GM21515 (cell line): ENCODE measurements around the gene PCED1B.

Experiments
- ATAC-seq: cut with Tn5 transposase; IDR thresholded peaks from one replicate; pipeline ENCODE4 v1.9.1; 2021; ENCODE audit not compliant: unreplicated experiment

PCED1B gene

GRCh38 chr12:47067176-47067575 is 12.2 kb upstream of the PCED1B start:
- ATAC-seq = no peak

DNA sequence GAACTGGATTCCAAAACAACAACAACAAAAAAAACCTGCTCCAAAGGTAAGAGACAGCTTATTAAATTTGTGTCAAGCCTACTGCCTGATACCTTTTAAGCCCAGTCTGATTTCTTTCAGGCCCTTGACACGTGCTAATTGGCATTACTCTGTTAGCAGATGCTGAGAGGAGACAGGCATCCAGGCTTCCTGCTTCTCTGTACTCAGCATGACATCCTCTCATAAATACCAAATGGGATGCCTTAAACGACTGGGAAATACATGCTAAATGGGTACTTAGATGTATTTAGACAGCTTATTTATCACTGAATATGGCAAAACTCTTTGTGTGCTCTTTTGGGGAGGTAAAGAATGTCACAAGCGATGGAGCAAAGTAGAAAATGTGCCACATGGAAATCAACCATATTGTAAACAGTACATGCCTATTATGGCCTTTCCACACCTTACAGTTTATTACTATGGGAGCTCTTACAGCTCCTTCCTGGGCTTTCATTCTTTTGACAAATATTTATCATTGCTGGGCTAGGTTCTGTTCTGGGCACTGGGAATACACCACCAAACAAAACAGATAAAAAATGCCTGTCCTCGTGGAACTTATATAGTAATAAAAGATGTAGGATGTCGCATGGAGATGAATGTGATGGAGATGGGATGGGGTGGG is 11.5 kb upstream of the PCED1B start:
- ATAC-seq = no peak

GRCh38 chr12:47068539-47068938 is 10.9 kb upstream of the PCED1B start:
- no peak for ATAC-seq

DNA sequence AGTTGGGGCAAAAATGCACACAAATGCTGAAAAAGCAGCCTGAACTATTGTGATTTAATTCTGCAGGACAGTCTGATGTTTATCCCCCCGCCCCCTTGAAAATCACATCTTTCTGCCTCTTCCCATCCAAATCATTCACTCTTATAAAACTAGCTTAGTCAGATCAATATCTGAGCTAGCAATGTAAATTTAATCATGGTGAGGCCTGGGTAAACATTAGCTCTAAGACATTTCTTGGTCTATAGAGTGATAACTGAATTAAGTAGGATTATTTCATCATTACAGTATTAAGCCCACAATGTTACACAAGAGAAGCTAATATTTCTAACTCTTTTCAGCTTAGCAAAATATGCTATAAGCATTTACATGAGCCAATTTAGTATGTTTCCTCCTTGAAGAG is 9.1 kb upstream of the PCED1B start:
- ATAC-seq = no peak

DNA sequence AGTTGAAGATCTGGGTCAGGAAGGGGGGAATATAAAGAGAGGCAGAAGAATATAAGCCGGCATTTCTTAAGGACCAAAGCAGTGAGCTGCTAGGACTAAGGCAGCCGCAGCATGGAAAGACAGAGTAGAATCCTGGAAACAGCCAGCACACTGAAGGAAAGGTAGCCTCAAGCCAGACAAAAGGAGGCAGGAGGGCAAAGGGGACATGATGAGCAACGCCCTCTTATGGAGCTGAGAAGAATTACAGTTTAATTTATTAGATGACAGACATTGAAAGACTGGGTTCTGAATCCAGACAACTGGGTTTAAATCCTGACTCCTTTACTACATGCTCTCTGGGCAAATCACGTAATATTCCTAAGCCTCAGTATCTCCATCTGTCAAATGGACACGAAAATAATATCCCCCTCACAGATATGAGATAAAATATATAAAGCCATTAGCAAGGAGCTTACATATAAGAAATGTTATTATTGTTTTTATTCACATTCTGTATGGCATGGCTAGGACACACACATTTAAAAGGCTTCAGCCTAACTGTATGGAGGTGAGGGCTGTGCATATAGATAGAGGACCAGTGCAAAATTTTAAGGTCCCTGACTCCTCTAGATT is 8.1 kb upstream of the PCED1B start:
- no peak for ATAC-seq

DNA sequence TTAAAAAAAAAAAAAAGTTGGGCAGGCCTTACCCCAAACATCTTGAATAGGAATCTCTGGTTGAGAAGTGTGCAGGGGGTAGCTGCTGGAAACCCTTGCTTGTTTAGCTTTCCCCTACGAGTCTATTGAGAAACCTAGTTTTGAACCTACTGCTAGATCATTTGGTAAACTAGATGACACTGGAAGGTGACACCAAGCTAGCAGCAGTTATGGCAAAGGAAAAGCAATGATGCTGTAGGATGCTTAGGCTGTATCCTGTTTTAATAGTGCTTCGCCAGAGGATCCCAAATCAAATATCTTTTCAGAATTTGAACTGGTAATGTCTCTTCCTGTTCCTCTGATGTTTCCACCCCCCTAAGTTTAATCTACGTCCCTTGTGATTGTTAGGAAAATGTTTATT is 5.5 kb upstream of the PCED1B start:
- no peak for ATAC-seq

DNA sequence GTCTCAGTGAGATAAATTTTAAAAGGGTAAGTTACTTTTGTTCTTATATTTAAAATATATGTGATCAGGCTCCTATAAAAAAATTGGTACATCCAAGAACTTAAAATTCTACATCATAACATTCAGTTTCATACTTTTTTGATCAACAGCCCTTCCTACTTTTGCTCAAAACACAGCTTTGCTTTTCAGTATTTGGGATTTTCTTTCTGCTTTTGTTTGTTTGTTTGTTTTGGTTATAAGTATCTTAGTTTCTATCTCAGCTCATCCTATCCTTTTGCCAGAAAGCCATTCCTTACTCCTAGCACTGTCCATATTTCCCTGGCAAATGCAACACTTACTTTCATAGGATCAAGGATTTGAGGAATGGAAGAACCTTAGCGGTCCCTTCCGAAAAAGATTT is 4.7 kb upstream of the PCED1B start:
- ATAC-seq = no peak

GRCh38 chr12:47075192-47076084 is 4.0 kb upstream of the PCED1B start:
- ATAC-seq = no peak

DNA sequence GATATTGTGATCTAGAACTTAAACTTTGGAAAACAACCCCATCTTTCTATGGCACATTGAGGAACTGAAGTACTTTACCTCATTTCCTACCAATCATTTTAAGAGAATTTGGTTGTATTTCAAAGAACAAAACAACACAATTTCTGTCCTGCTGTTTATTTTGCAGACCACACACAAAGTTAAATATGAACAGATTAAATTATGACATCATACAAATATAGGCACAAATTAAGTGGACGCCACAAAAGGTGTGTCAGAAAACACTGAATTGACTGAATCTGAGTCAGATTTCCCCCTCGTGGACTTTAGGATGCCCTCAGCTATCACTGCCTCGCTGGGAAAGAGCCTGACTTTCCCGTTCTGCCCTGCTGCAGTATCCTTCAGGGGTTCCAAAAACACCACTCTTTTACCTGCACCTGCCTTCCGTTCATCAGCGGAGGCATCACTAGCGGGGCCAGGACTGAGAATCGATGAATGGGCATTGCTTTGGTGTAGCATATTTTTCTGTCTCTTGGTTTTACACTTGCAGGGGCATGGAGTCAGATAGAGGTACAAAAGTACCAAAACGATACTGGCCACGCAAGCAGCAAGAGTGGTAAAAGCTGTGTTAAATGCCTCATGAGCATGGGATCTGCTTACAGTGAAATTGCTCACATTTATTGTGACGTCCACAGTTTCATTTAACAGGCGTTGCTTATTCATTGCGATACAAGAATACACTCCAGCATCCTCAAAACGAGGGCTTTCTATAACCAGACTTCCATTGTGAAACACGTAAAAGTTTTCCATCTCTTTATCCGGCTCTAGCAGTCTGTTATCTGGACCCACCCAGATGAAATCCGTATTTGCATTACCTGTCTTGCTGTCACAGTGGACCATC is 2.0 kb upstream of the PCED1B start:
- no peak for ATAC-seq

GRCh38 chr12:47078086-47078395 is 1.4 kb upstream of the PCED1B start:
- ATAC-seq = no peak

DNA sequence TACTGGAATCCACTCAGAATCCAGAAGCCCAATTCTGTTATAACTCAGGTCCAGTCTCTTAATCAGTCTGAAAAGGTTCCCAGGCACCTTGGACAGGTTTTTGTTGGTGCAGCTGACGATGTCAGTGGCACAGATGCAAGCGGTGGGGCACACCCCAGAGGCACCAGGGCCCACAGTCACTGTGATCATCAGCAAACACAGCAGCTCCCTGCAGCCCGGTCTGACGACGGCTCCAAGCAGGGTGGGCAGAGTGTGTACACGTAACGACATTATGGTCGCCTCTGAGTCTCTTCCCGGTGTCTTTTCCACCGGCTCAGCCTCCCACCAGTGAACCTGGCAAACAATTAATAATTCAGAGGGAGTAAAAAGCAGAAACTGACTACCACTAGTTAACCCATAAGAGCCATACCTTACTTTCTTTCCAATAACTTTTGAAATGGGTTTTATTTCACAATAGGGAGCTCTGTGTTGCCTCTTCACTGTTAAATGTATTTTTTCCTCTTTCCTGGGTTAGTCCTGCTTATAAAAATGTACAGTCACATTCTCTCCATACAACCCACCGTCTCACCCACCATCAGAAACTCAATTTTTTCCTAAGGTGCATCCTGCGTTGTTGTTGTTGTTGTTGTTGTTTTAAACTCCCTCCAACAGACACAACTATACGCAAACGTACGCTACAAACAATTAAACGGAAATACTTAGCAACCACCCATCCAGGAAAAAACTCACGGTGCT is 521 bp upstream of the PCED1B start:
- no peak for ATAC-seq

DNA sequence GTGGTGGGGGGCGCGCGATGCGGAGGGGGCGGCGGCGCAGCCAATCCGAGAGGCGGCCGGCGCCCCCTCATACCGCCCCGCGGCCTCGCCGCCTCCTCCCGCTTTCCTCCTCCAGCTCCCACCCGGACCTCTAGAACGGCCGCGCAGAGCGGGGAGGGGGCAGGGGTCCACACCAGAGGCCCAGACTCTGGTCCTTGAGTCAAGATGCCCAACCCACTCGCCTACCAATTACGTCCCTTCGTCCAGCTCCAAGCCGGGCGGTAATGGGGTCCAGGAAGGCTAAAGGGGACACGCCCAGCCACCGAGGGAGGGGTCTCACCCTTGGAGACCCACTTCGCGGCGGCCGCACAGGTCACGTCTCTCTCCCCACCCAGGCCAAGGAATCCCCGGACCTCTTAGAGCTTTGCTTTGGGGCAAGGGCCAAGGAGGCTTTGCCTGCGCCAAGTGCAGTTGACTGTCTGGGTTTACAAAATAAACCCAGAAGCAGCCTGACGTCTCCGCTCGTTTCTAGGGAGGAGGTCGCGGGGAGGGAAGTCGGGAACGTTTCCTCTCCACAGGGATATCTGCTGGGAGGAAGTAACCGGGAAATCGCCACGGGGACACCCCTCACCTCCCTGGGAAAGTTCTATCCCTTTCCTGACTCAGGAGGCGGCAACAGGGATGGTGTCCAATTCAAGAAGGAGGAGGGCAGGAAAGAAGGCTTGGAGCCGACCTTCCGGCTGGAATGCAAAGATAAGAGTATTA is 732 bp downstream of the PCED1B start:
- no peak for ATAC-seq

DNA sequence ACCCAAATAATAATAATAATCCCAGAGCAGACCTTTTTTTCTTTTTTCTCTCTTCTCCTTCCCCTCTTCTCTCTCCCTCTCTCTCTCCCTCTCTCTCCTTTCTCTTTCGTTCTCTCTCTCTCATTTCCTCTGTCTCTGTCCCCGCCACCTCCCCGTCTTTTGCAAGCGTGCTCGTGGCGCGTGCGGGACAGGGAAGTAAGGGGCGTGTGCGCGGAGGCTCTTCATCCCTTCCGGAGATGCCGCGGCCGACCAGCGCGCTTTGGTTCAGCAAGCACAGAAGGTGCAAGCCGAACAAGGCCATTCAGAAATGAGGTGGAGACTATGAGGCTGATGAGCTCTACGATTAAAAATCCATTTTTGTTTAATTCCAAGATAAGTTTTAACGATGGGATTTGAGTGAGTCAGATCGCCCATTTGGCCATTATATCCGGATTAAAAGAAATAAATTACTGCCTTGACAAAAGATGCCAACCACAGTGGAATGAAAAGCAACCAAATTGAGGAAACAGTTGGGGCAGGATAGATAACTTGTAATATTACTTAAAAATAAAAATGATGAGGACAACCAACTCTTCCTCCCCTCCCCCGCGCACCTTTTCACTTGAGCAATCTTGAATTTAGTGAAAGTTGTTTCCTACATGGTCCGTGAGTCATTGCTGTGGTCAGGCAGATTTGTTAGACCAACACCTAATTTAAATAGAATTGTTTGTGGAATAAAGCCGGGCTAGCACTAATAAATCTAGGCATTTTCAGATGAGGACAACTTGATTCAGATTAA is 1.5 kb downstream of the PCED1B start:
- ATAC-seq = no peak

DNA sequence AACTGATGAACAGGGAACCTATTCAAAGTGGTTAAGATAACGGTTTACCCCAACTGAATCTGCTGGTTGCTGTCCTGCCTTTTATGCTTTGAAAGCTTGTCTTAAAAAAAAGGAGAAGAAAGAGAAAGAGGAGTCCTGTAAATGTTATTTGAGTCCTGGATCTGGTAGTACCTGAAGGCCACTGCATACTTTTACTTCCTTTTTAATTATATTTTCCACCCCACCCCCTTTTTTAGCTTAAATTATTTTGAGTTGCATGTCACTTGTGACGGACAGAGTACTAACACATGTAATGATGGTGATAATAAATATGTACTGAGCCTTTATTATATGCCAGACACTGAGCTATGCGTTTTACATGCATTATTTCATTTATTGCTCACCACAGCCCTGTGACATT is 2.9 kb downstream of the PCED1B start:
- no peak for ATAC-seq

GRCh38 chr12:47082796-47083621 is 3.6 kb downstream of the PCED1B start:
- no peak for ATAC-seq

DNA sequence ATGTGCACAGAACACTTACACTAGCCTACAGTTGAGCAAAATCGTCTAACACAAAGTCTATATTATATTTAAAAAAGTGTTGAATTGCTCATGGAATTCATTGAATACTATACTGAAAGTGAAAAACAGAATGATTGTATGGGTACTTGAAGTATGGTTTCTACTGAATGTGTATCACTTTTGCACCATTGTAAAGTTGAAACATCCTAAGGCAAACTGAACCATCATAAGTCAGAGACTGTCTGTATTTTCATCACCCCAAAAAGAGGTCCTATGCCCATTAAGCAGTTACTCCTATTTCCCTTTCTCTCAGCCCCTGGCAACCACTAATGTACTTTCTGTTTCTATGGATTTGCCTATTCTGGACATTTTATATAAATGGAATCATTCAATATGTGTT is 4.8 kb downstream of the PCED1B start:
- no peak for ATAC-seq

GRCh38 chr12:47085815-47086252 is 6.4 kb downstream of the PCED1B start:
- no peak for ATAC-seq

GRCh38 chr12:47087088-47087688 is 7.8 kb downstream of the PCED1B start:
- no peak for ATAC-seq
